GM19099 (cell line): ENCODE results near the gene RSPH9.

ENCODE experiments used
- POLR2A ChIP-seq: IDR thresholded peaks from 3 replicates; pipeline ENCODE4 v1.6.1; 2011; ENCODE audit warnings: low read depth; ENCODE audit not compliant: insufficient read length; ENCODE audit errors: extremely low read depth

The RSPH9 gene

DNA sequence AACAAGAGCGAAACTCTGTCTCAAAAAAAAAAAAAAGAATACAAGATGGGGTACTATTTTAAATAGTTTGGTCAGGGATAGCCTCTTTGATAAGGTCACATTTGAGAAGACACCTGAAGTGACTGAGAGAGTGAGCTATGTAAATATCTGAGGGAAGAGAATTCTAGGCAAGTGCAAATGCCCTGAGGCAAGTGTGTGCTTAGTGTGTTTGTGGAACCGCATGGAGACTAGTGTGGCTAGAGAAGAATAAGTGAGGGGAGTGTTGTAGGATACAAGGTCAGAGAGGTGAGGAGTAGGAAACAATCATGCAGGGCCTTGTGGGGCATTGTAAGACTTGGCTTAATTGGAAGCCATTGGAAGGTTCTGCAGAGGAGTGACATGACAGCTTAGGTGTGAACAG, 3.4 kb downstream of the RSPH9 start:
- TF ChIP-seq POLR2A, result no peak

- no peak for TF ChIP-seq POLR2A
These were observed 12.5 kb downstream of the RSPH9 start for GRCh38 chr6:43657221-43657802.

- TF ChIP-seq POLR2A, result no peak
These were observed 13.3 kb downstream of the RSPH9 start for GRCh38 chr6:43658161-43658560.

DNA sequence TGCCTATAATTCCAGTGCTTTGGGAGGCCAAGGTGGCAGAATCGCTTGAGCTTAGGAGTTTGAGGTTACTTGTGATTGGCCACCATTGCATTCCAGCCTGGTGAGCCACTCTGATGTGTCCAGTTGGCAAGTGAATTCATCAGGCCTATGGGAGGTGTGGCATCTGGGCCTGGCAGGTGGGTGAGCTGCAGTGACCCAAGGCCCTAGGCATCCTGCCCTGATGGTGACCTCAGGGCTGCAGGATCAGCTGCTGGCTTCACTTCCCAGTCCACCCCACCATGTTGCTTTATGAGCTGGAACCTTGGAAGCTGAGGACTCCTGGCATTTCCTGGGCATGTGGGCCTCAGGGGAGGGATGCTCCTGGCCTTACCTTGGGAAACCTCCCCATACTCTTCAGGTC, 20.5 kb downstream of the RSPH9 start:
- no peak for TF ChIP-seq POLR2A

GRCh38 chr6:43666196-43666920, 21.5 kb downstream of the RSPH9 start:
- no peak for TF ChIP-seq POLR2A

DNA sequence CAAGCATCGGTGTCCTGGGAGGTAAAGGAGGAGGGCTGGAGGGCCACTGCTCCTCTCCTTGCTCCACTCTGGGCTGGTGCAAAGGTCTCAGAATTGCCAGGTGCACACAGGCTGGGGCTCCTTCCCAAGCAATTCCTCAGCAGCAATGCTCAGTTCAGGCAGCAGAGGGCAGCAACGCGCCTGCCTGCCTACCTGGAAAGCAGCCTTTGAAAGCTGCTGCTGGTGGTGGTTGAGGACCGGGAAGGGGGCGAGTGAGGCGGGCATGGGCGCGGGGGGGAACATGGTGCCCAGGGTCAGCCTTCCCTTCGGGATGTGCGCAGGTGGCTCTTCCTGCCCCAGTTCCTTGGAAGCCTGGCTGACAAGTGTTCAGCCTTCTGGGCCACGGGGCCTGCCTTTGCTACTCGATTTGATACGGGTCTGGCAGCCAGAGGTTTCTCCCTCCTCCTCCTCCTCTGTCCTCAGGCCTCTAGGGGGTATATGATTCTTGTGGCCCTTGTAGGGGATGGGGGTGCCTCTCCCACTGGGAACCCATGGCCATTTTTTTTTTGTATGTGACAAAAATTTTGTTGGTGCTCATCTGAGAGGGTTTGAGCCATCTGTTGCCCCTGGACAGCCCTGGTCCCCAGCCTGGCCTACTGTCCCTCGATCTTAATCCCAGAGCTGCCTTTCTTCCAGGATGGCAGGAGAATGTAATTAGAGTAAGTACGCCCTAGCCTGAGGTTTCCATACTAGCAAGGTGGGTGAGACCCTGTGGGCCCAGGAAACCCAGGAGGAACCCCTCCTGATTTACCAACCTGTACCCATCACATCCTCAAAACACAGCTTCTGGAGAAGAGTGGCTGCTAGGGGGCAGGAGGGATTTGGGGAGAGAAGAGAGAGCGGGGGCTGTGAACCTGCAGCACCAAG, 22.7 kb downstream of the RSPH9 start:
- TF ChIP-seq POLR2A, result no peak

GRCh38 chr6:43668151-43669028, 23.6 kb downstream of the RSPH9 start:
- TF ChIP-seq POLR2A, result no peak

GRCh38 chr6:43669050-43669921, 24.4 kb downstream of the RSPH9 start:
- TF ChIP-seq POLR2A, result no peak

GRCh38 chr6:43669922-43670622, 25.2 kb downstream of the RSPH9 start:
- no peak for TF ChIP-seq POLR2A

GRCh38 chr6:43670623-43670986, 25.8 kb downstream of the RSPH9 start:
- no peak for TF ChIP-seq POLR2A

GRCh38 chr6:43671011-43671800, 26.4 kb downstream of the RSPH9 start:
- no peak for TF ChIP-seq POLR2A
